ENCODE measurements around the gene SH3BP4. TPM values are rescaled to one million over a fixed set of nuclear protein-coding genes. Genes with fewer than 3 reads are reported as not detected.

SH3BP4 gene
- total and polyA plus RNA-seq, 2 of the 13 experiments (the other 11 are each of a cell fraction or from before 2014, with no cell fraction given) = 34.6 to 99.1 TPM

GRCh38 chr2:234980451-234981187, 28.8 kb downstream of the SH3BP4 start (continued):
- 0 out of 2 replicates have a peak, but pooled peaks have one; percentile 52 for TF ChIP-seq ZBED4 (CRISPR knock-in tag; IDR thresholded peaks at IDR 0.05; ENCODE audit: borderline replicate concordance)
- TF ChIP-seq ZFP36L1 (CRISPR knock-in tag; IDR thresholded peaks at IDR 0.05) = 0 out of 2 replicates have a peak, but pooled peaks have one; percentile 16
- 0 out of 2 replicates have a peak, but pooled peaks have one; percentile 40 for TF ChIP-seq FOXC1 (CRISPR knock-in tag; IDR thresholded peaks at IDR 0.05; ENCODE audit: borderline replicate concordance)
- peak; percentile 28; the same call in 1 of the 3 replicates for TF ChIP-seq MXI1 (IDR thresholded peaks at IDR 0.05; ENCODE audit: borderline replicate concordance, low read depth, low read length)
- TF ChIP-seq GABPB1 (CRISPR knock-in tag; IDR thresholded peaks at IDR 0.05) = peak; percentile 11; the same call in 1 of the 2 replicates
- no peak for TF ChIP-seq ZNF740 (CRISPR knock-in tag; IDR thresholded peaks at IDR 0.05)
- TF ChIP-seq GLI4 (CRISPR knock-in tag; IDR thresholded peaks at IDR 0.05; ENCODE audit: borderline replicate concordance) = 0 out of 2 replicates have a peak, but pooled peaks have one; percentile 43
- peak; percentile 77 for TF ChIP-seq ZNF710 (CRISPR knock-in tag; IDR thresholded peaks at IDR 0.05; ENCODE audit: borderline replicate concordance)
- peak in 1 of 2 experiments; percentile 27; a peak in 2 of 4 replicates for TF ChIP-seq HMGXB4 (CRISPR knock-in tag; IDR thresholded peaks at IDR 0.05; ENCODE audit: borderline replicate concordance in 1 of 2, low read depth in 1 of 2)
- TF ChIP-seq PCBP1 (IDR thresholded peaks at IDR 0.05; ENCODE audit: borderline replicate concordance, low read depth, low read length) = no peak
- 0 out of 2 replicates have a peak, but pooled peaks have one; percentile 32 for TF ChIP-seq PPARG (CRISPR knock-in tag; conservative IDR thresholded peaks at IDR 0.05)
- TF ChIP-seq USF2 (IDR thresholded peaks at IDR 0.05; ENCODE audit: low read depth, low read length) = no peak
- TF ChIP-seq USF2 (CRISPR knock-in tag; IDR thresholded peaks at IDR 0.05; ENCODE audit: borderline replicate concordance) = no peak
- TF ChIP-seq EP300 (IDR thresholded peaks at IDR 0.05; ENCODE audit: low read depth in 2 of 2, low read length in 2 of 2) = peak in 1 of 2 experiments; percentile 57; a peak in 1 of 4 replicates
- TF ChIP-seq EP300 (CRISPR knock-in tag; IDR thresholded peaks at IDR 0.05; ENCODE audit: borderline replicate concordance) = no peak
- no peak for TF ChIP-seq ATF7 (IDR thresholded peaks at IDR 0.05)
- TF ChIP-seq ATF7 (CRISPR knock-in tag; IDR thresholded peaks at IDR 0.05) = no peak

Measured in HepG2 (cell line).